8988T (cell line): ENCODE measurements around the gene PTGDS.
A peak's percentile ranks its signal among the peaks of the same experiment; 100 is the strongest.

Experiments used
- DNase-seq: peaks from one replicate; pipeline ENCODE4 v3.0.0; 2011

The PTGDS gene

GRCh38 chr9:136946228-136947027, 30.9 kb upstream of the PTGDS start:
- DNase-seq = no peak

- no peak for DNase-seq
Observed at GRCh38 chr9:136947028-136947891, 30.0 kb upstream of the PTGDS start.

- DNase-seq = peak; percentile 82
Observed at GRCh38 chr9:136947955-136948510, 29.3 kb upstream of the PTGDS start.

GRCh38 chr9:136949239-136949816, 28.0 kb upstream of the PTGDS start:
- no peak for DNase-seq

GRCh38 chr9:136949817-136950655, 27.3 kb upstream of the PTGDS start:
- peak; percentile 100 for DNase-seq

- DNase-seq = no peak
Observed at GRCh38 chr9:136950656-136951276, 26.5 kb upstream of the PTGDS start.

- no peak for DNase-seq
Observed at GRCh38 chr9:136951541-136952320, 25.6 kb upstream of the PTGDS start, which contains the start of gene LCN12. LCN12 (plus strand) TSS chr9:136952273; CDS start chr9:136952328, 55 bp downstream.

GRCh38 chr9:136952321-136952850, 24.9 kb upstream of the PTGDS start:
- DNase-seq = no peak

GRCh38 chr9:136952876-136953770, 24.2 kb upstream of the PTGDS start:
- no peak for DNase-seq

GRCh38 chr9:136953771-136954269, 23.5 kb upstream of the PTGDS start:
- DNase-seq = no peak

- DNase-seq = no peak
Observed at GRCh38 chr9:136954270-136955083, 22.8 kb upstream of the PTGDS start.

GRCh38 chr9:136955202-136955942, 21.9 kb upstream of the PTGDS start:
- no peak for DNase-seq

GRCh38 chr9:136955943-136956335, 21.4 kb upstream of the PTGDS start:
- no peak for DNase-seq

- no peak for DNase-seq
Observed at GRCh38 chr9:136956604-136957003, 20.7 kb upstream of the PTGDS start.

- no peak for DNase-seq
Observed at GRCh38 chr9:136957461-136957860, 19.8 kb upstream of the PTGDS start.

- no peak for DNase-seq
Observed at GRCh38 chr9:136957901-136958300, 19.4 kb upstream of the PTGDS start.

- no peak for DNase-seq
Observed at GRCh38 chr9:136958473-136958872, 18.8 kb upstream of the PTGDS start.
